K562 (cell line): ENCODE results near the gene PPP3CB. TPM values are rescaled to one million over a fixed set of nuclear protein-coding genes. Genes with fewer than 3 reads are reported as not detected.

Experiments used
- ADNP ChIP-seq: fragments of 200-800 bp; sonication (Bioruptor generic); IDR thresholded peaks from 2 replicates; pipeline ENCODE4 v1.6.1; 2016; ENCODE audit warnings: missing genetic modification characterization, missing compliant biosample characterization
- GABPA ChIP-seq: fragments of 200-800 bp; sonication (Bioruptor generic); conservative IDR thresholded peaks from 2 replicates; pipeline ENCODE4 v1.6.1; 2016; ENCODE audit warnings: low read depth, missing genetic modification characterization, missing compliant biosample characterization
- KLF16 ChIP-seq: IDR thresholded peaks from 2 replicates; pipeline ENCODE4 v1.6.1; 2016; ENCODE audit warnings: antibody characterized with exemption
- MTA1 ChIP-seq: fragments of 450-650 bp; IDR thresholded peaks from 2 replicates; pipeline ENCODE4 v1.6.1; 2017; ENCODE audit warnings: borderline replicate concordance
- RBM14 ChIP-seq: fragments of 200-400 bp; formaldehyde crosslinking; IDR thresholded peaks from 2 replicates; pipeline ENCODE4 v1.6.1; 2018; ENCODE audit warnings: low read depth, mild to moderate bottlenecking, low read length, moderate library complexity, borderline replicate concordance; ENCODE audit not compliant: insufficient read depth
- ZNF140 ChIP-seq: fragments of 250-450 bp; sonication (Bioruptor Pico); IDR thresholded peaks from 2 replicates; pipeline ENCODE4 v1.8.0; 2021; ENCODE audit warnings: moderate library complexity, mild to moderate bottlenecking, inconsistent platforms
- ZNF175 ChIP-seq: fragments of 200-800 bp; sonication (Bioruptor generic); IDR thresholded peaks from 2 replicates; pipeline ENCODE4 v1.6.1; 2016; ENCODE audit warnings: low read depth, mild to moderate bottlenecking, missing genetic modification characterization, missing compliant biosample characterization
- ZNF445 ChIP-seq: fragments of 250-450 bp; sonication (Bioruptor Pico); IDR thresholded peaks from 2 replicates; pipeline ENCODE4 v1.4.0; 2020; ENCODE audit warnings: low read depth, mild to moderate bottlenecking, moderate library complexity
- polyA plus RNA-seq, 8 experiments: library from polyadenylated mRNA; depleted of rRNA in 4 of 8; stranded (reverse) in 5 of 8; unstranded in 3 of 8; fragments of >200 nt; fragmentation: Nextera tagmentation in 2 of 8; fragmentation: Illumina TruSeq in 1 of 8; extraction: Ambion mirVana in 2 of 8; extraction: Trizol in 1 of 8; gene quantifications; 2 replicates each; pipeline versions ENCODE4 v1.2.1 to v1.2.3, GENCODE V29; 2011 to 2014; ENCODE audit warnings: inconsistent platforms in 1 of 8, missing spikeins in 1 of 8
- total RNA-seq, 7 experiments: library from RNA; depleted of rRNA in 6 of 7; stranded (reverse); fragments of >200 nt in 6 of 7; fragmentation: Illumina TruSeq in 2 of 7; extraction: Trizol in 2 of 7; gene quantifications; 2 replicates each; pipeline versions ENCODE4 v1.2.1 to v1.2.3, GENCODE V29; 2011 to 2021; ENCODE audit warnings: low replicate concordance in 1 of 7
- TF ChIP-seq, protein P1 (sequence below): sonication (generic); formaldehyde crosslinking; IDR thresholded peaks from 2 replicates; pipeline ENCODE4 v1.8.0; 2023; ENCODE audit warnings: mild to moderate bottlenecking, missing genetic modification reagents
- TF ChIP-seq, protein P2 (sequence below), 2 experiments: fragments of 450-650 bp in 1 of 2; sonication (generic) in 1 of 2; formaldehyde crosslinking in 1 of 2; IDR thresholded peaks; 2 replicates each; pipeline versions ENCODE4 v1.7.1 to v1.9.0; 2016 to 2022; ENCODE audit warnings: inconsistent platforms in 1 of 2, mild to moderate bottlenecking in 1 of 2, missing genetic modification reagents in 1 of 2
- TF ChIP-seq, protein P3 (sequence below): fragments of 450-650 bp; formaldehyde crosslinking; IDR thresholded peaks from 2 replicates; pipeline ENCODE4 v1.4.0; 2022; ENCODE audit warnings: mild to moderate bottlenecking, moderate library complexity

PPP3CB gene
- total and polyA plus RNA-seq, 9 of the 15 experiments (the other 6 are each of a cell fraction or from before 2014, with no cell fraction given) = 9.6 to 27.6 (median 17.8) TPM

DNA sequence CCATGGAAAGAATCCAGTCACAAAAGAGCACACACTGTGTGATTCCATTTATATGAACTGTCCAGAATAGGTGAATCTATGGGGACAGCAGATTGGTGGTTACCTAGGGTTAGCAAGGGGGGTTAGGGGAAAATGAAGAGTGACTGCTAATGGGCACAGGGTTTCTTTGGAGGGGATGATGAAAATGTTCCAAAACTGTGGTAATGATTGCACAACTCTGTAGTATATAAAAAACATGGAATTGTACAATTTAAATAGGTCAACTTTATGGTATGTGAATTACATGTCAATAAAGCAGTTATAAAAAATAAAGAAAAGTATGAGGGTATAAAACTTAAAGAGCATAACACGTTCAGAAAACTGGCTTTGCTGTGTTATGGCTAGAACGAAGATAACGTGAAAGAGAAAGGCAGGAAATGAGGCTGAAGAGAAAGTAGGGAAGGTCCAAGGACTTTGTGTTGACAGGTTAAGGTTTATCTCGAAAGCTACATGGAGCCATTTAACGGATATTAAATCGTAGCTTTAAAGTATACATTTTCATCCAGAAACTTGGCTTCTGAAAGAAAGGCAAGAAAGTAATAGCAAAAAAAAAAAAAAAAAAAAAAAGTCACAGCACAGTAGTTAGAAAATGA is 36.0 kb downstream of the PPP3CB start (continued):
- TF ChIP-seq, protein P1, sequence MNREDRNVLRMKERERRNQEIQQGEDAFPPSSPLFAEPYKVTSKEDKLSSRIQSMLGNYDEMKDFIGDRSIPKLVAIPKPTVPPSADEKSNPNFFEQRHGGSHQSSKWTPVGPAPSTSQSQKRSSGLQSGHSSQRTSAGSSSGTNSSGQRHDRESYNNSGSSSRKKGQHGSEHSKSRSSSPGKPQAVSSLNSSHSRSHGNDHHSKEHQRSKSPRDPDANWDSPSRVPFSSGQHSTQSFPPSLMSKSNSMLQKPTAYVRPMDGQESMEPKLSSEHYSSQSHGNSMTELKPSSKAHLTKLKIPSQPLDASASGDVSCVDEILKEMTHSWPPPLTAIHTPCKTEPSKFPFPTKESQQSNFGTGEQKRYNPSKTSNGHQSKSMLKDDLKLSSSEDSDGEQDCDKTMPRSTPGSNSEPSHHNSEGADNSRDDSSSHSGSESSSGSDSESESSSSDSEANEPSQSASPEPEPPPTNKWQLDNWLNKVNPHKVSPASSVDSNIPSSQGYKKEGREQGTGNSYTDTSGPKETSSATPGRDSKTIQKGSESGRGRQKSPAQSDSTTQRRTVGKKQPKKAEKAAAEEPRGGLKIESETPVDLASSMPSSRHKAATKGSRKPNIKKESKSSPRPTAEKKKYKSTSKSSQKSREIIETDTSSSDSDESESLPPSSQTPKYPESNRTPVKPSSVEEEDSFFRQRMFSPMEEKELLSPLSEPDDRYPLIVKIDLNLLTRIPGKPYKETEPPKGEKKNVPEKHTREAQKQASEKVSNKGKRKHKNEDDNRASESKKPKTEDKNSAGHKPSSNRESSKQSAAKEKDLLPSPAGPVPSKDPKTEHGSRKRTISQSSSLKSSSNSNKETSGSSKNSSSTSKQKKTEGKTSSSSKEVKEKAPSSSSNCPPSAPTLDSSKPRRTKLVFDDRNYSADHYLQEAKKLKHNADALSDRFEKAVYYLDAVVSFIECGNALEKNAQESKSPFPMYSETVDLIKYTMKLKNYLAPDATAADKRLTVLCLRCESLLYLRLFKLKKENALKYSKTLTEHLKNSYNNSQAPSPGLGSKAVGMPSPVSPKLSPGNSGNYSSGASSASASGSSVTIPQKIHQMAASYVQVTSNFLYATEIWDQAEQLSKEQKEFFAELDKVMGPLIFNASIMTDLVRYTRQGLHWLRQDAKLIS (CRISPR knock-in tag) = no peak
- TF ChIP-seq ZNF445 (CRISPR knock-in tag) (no peak), ZNF175 (CRISPR knock-in tag) (no peak), ZNF140 (CRISPR knock-in tag) (no peak), ADNP (no peak), GABPA (peak; percentile 62), KLF16 (no peak), RBM14 (no peak), MTA1 (no peak)
- TF ChIP-seq, protein P2, sequence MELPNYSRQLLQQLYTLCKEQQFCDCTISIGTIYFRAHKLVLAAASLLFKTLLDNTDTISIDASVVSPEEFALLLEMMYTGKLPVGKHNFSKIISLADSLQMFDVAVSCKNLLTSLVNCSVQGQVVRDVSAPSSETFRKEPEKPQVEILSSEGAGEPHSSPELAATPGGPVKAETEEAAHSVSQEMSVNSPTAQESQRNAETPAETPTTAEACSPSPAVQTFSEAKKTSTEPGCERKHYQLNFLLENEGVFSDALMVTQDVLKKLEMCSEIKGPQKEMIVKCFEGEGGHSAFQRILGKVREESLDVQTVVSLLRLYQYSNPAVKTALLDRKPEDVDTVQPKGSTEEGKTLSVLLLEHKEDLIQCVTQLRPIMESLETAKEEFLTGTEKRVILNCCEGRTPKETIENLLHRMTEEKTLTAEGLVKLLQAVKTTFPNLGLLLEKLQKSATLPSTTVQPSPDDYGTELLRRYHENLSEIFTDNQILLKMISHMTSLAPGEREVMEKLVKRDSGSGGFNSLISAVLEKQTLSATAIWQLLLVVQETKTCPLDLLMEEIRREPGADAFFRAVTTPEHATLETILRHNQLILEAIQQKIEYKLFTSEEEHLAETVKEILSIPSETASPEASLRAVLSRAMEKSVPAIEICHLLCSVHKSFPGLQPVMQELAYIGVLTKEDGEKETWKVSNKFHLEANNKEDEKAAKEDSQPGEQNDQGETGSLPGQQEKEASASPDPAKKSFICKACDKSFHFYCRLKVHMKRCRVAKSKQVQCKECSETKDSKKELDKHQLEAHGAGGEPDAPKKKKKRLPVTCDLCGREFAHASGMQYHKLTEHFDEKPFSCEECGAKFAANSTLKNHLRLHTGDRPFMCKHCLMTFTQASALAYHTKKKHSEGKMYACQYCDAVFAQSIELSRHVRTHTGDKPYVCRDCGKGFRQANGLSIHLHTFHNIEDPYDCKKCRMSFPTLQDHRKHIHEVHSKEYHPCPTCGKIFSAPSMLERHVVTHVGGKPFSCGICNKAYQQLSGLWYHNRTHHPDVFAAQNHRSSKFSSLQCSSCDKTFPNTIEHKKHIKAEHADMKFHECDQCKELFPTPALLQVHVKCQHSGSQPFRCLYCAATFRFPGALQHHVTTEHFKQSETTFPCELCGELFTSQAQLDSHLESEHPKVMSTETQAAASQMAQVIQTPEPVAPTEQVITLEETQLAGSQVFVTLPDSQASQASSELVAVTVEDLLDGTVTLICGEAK (IDR thresholded peaks at IDR 0.05) = 0 out of 2 replicates have a peak, but pooled peaks have one; percentile 14
- TF ChIP-seq, protein P2 (CRISPR knock-in tag; IDR thresholded peaks at IDR 0.05) = no peak
- TF ChIP-seq, protein P3, sequence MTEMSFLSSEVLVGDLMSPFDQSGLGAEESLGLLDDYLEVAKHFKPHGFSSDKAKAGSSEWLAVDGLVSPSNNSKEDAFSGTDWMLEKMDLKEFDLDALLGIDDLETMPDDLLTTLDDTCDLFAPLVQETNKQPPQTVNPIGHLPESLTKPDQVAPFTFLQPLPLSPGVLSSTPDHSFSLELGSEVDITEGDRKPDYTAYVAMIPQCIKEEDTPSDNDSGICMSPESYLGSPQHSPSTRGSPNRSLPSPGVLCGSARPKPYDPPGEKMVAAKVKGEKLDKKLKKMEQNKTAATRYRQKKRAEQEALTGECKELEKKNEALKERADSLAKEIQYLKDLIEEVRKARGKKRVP (CRISPR knock-in tag) = peak; percentile 43; the same call in 1 of the 2 replicates
